GM18868 (cell line): ENCODE results near the gene KIFAP3.

Experiments
- ATAC-seq: cut with Tn5 transposase; IDR thresholded peaks from one replicate; pipeline ENCODE4 v1.9.1; 2021; ENCODE audit warnings: mild to moderate bottlenecking, moderate library complexity; ENCODE audit not compliant: unreplicated experiment

Gene KIFAP3

GRCh38 chr1:169999331-169999741, 75.2 kb downstream of the KIFAP3 start:
- no peak for ATAC-seq

- no peak for ATAC-seq
Observed at GRCh38 chr1:169995993-169996392, 78.5 kb downstream of the KIFAP3 start.

GRCh38 chr1:169989246-169989645, 85.2 kb downstream of the KIFAP3 start:
- ATAC-seq, result no peak

- no peak for ATAC-seq
Observed at GRCh38 chr1:169985757-169986156, 88.7 kb downstream of the KIFAP3 start.

- no peak for ATAC-seq
Observed at GRCh38 chr1:169974067-169974466, 100.4 kb downstream of the KIFAP3 start.

GRCh38 chr1:169970114-169970513, 104.4 kb downstream of the KIFAP3 start:
- no peak for ATAC-seq

- no peak for ATAC-seq
Observed at GRCh38 chr1:169968174-169968573, 106.3 kb downstream of the KIFAP3 start.

- ATAC-seq, result no peak
Observed at GRCh38 chr1:169964206-169964605, 110.3 kb downstream of the KIFAP3 start.

GRCh38 chr1:169959686-169960085, 114.8 kb downstream of the KIFAP3 start:
- no peak for ATAC-seq

GRCh38 chr1:169958987-169959386, 115.5 kb downstream of the KIFAP3 start:
- no peak for ATAC-seq

- no peak for ATAC-seq
Observed at GRCh38 chr1:169957884-169958283, 116.6 kb downstream of the KIFAP3 start.

- ATAC-seq, result no peak
Observed at GRCh38 chr1:169951108-169951507, 123.4 kb downstream of the KIFAP3 start.

- ATAC-seq, result peak; percentile 63
Observed at GRCh38 chr1:169949139-169949538, 125.4 kb downstream of the KIFAP3 start.

GRCh38 chr1:169946206-169946605, 128.3 kb downstream of the KIFAP3 start:
- ATAC-seq, result no peak

- no peak for ATAC-seq
Observed at GRCh38 chr1:169945181-169945580, 129.3 kb downstream of the KIFAP3 start.

- no peak for ATAC-seq
Observed at GRCh38 chr1:169944621-169945020, 129.9 kb downstream of the KIFAP3 start.

- no peak for ATAC-seq
Observed at GRCh38 chr1:169943963-169944526, 130.4 kb downstream of the KIFAP3 start.

GRCh38 chr1:169941982-169942830, 132.3 kb downstream of the KIFAP3 start:
- no peak for ATAC-seq

GRCh38 chr1:169933984-169934725, 140.3 kb downstream of the KIFAP3 start:
- ATAC-seq, result no peak

- ATAC-seq, result no peak
Observed at GRCh38 chr1:169931795-169932231, 142.7 kb downstream of the KIFAP3 start.

GRCh38 chr1:169929210-169929526, 145.3 kb downstream of the KIFAP3 start:
- no peak for ATAC-seq
